T-helper 17 cell (primary cell): ENCODE data around the gene PRPF38B. TPM values are rescaled to one million over a fixed set of nuclear protein-coding genes. Genes with fewer than 3 reads are reported as not detected.

Experiments used
- ATAC-seq: fragments of 150-1000 bp; cut with Tn5 transposase; 2 replicates; pipeline ENCODE4 v1.10.0; 2021; ENCODE audit warnings: mild to moderate bottlenecking, moderate library complexity
- DNase-seq, 3 donors: peaks; one replicate each; pipeline versions ENCODE4 v3.0.0 to v3.0.0-alpha.2; 2020 to 2021
- H3K9me3 ChIP-seq: one replicate; pipeline ENCODE4 v1.7.0; 2013; ENCODE audit warnings: low read length, mild to moderate bottlenecking; ENCODE audit not compliant: control insufficient read depth, poor library complexity, severe bottlenecking
- H3K27ac Mint-ChIP-seq: one replicate; pipeline ENCODE4 v1.8.0; 2022; ENCODE audit warnings: mild to moderate bottlenecking, moderate library complexity, mixed read lengths
- H3K27me3 Mint-ChIP-seq: one replicate; pipeline ENCODE4 v1.8.0; 2022; ENCODE audit warnings: mixed read lengths
- H3K36me3 Mint-ChIP-seq: one replicate; pipeline ENCODE4 v1.8.0; 2022; ENCODE audit warnings: low read depth, mixed read lengths
- H3K4me1 Mint-ChIP-seq: one replicate; pipeline ENCODE4 v1.8.0; 2022; ENCODE audit warnings: mild to moderate bottlenecking, mixed read lengths
- H3K4me3 Mint-ChIP-seq: one replicate; pipeline ENCODE4 v1.8.0; 2022; ENCODE audit warnings: mild to moderate bottlenecking, moderate library complexity, mixed read lengths
- total RNA-seq, 4 donors: library from RNA in 2 of 4; stranded (reverse) in 2 of 4; gene quantifications; one replicate each; pipeline ENCODE4 v1.2.3 and lab custom pipeline; 2022 to 2026

Gene PRPF38B
- total RNA-seq, 2 donors from 2014 or later: 124 to 134 TPM

DNA sequence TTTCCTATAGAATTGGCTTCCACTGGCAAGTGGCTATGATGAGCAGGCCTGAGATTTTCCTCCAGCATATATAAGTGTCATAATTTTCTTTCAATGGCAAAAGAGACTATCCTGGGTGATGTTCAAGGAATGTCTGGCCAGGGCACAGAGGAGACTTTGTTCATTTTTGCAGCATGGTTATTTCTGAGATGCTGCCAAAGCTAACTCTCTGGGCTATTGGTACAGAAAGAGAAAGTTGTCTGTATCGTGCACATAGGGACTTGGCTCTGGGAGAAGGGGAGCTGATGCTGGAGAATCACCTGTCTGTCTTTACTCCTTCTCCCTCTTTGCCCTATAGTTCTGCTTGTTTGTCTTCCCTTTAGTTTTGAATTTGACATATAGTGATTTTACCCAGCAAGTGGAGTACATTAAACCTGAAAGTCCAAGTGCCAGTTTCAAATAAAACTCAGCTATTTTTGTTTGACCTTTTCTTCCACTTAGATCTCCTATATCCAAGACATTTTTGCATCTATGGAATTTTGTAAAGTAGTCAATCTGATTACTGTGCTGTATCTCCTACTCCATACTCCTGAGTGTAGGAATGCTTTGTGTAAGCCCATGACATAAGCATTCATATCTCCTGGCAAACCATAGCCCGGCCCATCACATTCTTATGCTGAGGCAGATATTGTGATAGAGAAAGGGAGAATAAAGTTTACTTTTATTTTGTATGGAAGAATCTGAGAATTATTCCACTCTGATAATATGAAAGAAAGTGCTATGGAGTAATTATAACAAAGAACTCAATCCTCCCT is 24.5 kb downstream of the PRPF38B start:
- no peak for ATAC-seq
- peaks cover 27% of the 10 kb centered on the region for H3K27me3 Mint-ChIP-seq

DNA sequence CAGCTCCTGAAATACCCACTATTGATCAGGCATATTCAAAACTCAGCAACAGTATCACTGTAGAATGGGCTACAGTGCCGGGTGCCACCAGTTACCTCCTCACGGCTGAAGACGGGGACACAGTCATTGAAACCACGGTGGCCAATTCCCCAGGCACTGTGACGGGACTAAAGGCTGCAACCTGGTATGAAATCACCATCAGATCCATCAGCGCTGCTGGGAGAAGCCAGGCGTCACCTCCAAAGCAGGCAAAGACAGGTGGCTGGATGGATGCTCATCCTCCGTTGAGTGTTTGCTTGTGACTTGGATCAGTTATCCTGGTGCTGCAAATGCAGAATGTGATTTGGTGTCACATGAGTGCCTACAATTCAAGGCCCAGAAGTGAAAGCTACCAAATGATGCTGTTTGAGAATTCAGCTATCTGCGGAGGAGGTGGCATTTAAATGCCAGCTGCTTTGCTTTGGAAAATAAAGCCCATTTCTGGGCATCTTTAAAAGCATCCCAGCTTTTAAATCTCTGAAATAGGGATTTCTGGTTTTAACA is 25.7 kb downstream of the PRPF38B start:
- Mint-ChIP-seq H3K4me1 (no peaks in the 10 kb centered on the region), H3K27ac (no peak overlapping the region), H3K27me3 (peaks cover 27% of the 10 kb centered on the region), H3K36me3 (no peaks in the 10 kb centered on the region), H3K4me3 (no peak overlapping the region)
- no peaks in the 10 kb centered on the region for H3K9me3 ChIP-seq
- DNase-seq (no peak), ATAC-seq (no peak)

More for the DNA sequence above, 24.5 kb downstream of the PRPF38B start:
- no peaks in the 10 kb centered on the region for H3K9me3 ChIP-seq
- Mint-ChIP-seq H3K27ac (no peak overlapping the region), H3K4me3 (no peak overlapping the region), H3K36me3 (no peaks in the 10 kb centered on the region), H3K4me1 (no peaks in the 10 kb centered on the region)
- DNase-seq: no peak

DNA sequence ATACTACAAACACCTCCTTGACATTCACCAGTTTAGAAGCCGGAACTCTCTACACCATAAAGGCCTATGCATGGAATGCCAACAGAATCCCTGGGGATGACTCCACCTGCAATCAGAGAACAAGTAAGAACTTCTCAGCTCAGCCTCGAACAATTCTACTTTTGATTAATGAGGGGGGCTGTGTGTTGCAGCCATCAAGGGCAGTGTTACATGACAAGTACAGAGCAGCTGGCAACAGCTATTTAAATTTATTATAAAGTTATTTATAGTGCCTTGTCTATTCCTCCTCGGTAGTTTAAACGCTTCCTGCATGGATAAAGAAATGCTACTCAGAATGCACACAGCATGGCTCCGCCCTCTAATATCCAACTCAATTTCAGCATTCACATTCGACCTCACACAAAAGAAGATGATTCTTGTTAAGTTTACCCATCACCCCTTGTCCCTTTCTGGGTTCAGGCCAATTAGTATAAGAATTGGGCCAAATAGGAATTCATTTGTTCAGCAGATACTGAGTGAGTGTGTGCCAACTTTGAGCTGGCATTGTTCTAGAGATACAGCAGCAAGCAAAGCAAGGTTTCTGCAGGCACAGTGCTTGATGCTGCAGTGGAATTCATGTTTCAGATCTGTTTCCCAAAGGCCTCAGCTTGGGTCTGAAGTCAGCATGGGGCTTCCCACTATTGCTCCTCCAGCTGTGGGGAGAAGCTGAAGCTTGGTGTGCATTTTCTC is 27.0 kb downstream of the PRPF38B start:
- ATAC-seq: no peak
- H3K4me1 Mint-ChIP-seq: no peaks in the 10 kb centered on the region
- no peaks in the 10 kb centered on the region for H3K9me3 ChIP-seq
- peaks cover 27% of the 10 kb centered on the region for H3K27me3 Mint-ChIP-seq
- no peak for DNase-seq
- H3K36me3 Mint-ChIP-seq: no peaks in the 10 kb centered on the region
- no peak overlapping the region for H3K4me3 Mint-ChIP-seq
- no peak overlapping the region for H3K27ac Mint-ChIP-seq

DNA sequence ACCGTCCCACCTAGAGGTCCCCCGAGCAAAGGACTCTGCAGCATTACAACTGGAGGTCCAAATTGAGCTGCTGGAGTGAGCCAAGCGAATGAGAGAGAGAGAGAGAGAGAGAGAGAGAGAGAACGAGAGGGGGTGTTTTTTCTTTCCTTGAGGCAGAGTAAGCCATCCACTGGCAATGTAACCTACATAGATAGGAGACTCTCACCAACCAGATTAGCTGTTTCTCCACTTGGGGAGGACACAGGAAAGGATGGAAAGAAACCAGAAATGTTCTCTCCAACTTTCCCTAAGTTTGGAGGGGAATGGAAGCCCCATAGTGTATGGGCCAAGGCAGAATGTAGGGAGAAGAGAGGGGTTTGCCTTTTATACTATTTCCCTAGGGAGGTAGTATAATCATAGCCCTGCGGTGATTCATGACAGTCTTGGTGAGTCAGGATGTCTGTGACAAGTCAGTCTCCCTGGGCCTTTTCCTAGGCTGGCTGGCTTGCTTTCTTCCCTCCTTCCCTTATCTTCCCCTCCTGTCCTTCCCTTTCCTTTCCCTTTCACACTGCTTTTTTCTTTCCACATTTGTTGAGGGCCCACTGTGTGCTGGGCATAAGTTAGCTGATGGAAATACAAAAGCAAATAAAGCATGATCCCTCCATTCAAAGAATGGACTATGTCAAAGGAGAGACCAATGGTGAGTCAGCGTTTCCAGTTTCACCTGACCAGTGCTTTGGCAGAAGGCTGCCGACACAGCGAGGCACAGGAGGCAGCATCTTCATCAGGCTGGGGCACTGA is 27.7 kb downstream of the PRPF38B start:
- DNase-seq: no peak
- Mint-ChIP-seq H3K4me3 (no peak overlapping the region), H3K36me3 (no peaks in the 10 kb centered on the region), H3K27me3 (peaks cover 24% of the 10 kb centered on the region), H3K27ac (no peak overlapping the region), H3K4me1 (no peaks in the 10 kb centered on the region)
- H3K9me3 ChIP-seq: no peaks in the 10 kb centered on the region
- ATAC-seq: no peak

DNA sequence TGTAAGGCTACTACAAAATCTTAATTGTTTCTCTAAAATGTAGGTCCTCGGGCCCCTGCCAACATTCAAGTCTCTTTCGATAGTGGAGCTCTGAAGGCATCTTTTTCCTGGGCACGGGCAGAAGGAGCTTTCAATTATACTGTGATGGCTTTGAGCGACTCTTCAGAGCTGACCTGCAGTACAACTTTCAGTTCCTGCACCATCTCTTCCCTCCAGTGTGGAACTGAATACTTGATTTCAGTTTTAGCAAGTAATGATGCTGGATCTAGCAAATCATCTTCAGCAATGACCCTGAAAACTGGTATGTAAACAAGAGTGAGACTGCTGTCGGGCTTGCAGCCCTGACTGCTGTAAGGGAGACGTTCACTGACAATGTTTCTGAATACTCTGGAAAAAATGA is 30.2 kb downstream of the PRPF38B start:
- no peaks in the 10 kb centered on the region for H3K36me3 Mint-ChIP-seq
- H3K27ac Mint-ChIP-seq: no peak overlapping the region
- no peak overlapping the region for H3K4me3 Mint-ChIP-seq
- no peaks in the 10 kb centered on the region for H3K4me1 Mint-ChIP-seq
- peaks cover 11% of the 10 kb centered on the region for H3K27me3 Mint-ChIP-seq
- ATAC-seq (no peak), DNase-seq (no peak)
- no peaks in the 10 kb centered on the region for H3K9me3 ChIP-seq

DNA sequence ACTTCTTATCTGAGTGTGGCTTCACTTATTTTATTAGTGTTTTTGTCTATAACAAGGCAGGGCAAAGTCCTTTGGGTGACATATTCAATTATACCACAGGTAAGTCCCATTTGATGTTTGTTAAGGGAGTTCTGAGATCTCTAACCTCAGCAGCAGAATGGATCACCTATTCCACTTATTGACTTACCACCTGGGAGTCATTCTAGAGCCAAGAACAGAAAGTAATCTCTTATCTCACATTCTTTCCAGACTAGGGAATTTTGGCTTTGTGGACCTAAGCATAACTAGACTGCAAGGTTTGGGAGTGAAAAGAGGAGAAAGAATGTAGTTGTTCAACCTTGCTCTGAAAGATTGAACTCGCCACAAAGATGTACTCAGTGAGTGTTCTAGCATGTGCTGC is 33.8 kb downstream of the PRPF38B start:
- Mint-ChIP-seq H3K4me3 (no peak overlapping the region), H3K4me1 (no peaks in the 10 kb centered on the region), H3K27ac (no peak overlapping the region), H3K36me3 (peaks cover 2% of the 10 kb centered on the region), H3K27me3 (peaks cover 25% of the 10 kb centered on the region)
- H3K9me3 ChIP-seq: no peaks in the 10 kb centered on the region
- DNase-seq: no peak
- ATAC-seq: no peak

DNA sequence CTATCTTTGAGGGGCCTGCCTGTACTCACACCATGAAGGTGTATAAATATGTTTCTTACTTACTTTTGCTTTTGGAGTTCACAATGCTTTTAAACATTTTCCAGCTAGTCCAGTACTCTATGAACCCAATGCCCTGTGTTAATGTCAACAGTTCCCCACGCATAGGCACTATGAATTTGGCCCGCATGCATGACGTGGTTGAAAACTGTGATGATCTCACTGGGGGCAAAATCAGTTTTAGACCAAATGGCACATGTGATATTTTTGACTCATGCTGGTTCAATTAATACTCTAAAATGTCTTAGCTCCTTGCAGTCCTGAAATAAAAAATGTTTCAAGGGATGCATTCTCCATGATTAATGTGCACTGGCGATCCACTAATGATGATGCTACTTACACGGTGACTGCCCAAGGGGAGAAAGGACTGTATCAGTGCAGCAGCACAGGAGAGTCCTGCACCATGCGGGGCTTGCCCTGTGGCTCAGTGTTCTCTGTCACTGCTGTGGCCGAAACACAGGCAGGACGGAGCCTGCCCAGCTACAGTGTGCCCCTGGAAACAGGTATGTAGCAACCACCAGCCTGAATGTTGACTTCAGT is 36.3 kb downstream of the PRPF38B start:
- Mint-ChIP-seq H3K4me3 (no peak overlapping the region), H3K4me1 (no peaks in the 10 kb centered on the region), H3K36me3 (peaks cover 4% of the 10 kb centered on the region), H3K27ac (no peak overlapping the region), H3K27me3 (peaks cover 34% of the 10 kb centered on the region)
- H3K9me3 ChIP-seq: no peaks in the 10 kb centered on the region
- ATAC-seq (no peak), DNase-seq (no peak)

DNA sequence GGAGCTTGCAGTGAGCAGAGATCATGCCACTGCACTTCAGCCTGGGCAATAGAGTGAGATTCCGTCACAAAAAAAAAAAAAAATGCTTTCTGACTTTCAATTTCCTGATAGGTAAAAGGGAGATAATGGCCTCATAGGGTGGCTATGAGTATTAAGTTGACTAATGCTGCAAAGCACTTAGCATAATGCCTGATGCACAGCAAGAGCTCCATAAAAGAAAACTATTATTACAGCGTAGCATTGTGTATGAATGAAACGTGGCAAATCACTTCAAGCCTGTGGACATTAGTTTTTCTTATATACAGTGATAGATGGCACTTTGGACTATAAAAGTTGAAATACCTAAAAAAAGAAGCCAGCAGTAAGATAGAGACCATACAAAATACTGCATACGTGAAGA is 37.4 kb downstream of the PRPF38B start:
- Mint-ChIP-seq H3K27ac (no peak overlapping the region), H3K4me1 (no peaks in the 10 kb centered on the region), H3K36me3 (peaks cover 4% of the 10 kb centered on the region), H3K4me3 (no peak overlapping the region), H3K27me3 (peaks cover 34% of the 10 kb centered on the region)
- ATAC-seq: no peak
- DNase-seq: no peak
- no peaks in the 10 kb centered on the region for H3K9me3 ChIP-seq

DNA sequence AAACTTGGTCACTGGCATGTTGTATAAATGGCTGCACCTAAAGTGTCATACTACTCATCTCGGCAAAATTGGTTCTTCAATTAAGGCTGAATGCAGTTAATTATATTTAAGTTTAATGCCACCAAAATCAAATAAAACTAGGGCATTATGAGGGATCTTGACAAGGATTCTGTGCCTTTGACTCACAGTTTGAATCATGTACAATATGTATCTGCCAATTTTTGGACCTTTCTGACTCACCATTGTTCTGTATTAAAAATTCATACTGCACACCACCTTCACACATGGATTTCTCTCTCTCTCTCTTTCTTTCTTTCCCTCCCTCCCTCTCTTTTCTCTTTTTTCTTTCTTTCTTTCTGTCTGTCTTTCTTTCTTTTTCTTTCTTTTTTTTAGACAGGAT is 40.3 kb downstream of the PRPF38B start:
- Mint-ChIP-seq H3K4me3 (no peak overlapping the region), H3K27ac (no peak overlapping the region), H3K36me3 (peaks cover 9% of the 10 kb centered on the region), H3K4me1 (no peaks in the 10 kb centered on the region), H3K27me3 (peaks cover 49% of the 10 kb centered on the region)
- ATAC-seq (no peak), DNase-seq (no peak)
- no peaks in the 10 kb centered on the region for H3K9me3 ChIP-seq

DNA sequence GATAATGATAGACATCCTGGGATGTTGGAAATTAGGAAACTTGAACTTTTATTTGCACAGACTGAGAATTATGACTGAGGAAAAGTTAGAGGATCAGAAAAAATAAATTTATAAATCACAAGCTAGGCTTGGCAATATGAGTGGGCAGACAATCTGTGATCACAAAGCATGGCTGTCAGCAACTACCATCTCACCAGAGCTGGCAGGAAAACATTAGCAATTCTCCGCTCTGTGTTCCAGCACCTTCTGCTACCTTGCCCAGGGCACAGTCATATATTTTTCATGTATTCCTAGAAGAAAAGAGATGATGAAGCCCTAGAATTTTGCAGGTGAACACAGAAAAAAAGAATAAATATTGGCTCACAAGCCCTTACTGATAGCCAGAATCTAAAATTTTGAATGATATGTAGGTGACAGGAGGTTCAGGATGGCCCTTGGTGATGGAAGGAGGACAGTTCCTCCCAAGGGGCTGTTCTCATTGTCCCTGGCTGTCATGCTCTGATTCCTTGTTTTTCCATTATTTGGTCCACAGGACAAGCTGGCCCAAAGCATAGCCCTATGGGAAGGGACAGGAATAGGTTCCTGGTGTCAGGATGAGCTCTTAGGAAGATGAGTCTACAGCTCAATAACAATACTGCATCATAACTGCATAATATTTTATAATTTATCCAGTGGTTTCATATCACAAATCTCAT is 42.2 kb downstream of the PRPF38B start:
- H3K27ac Mint-ChIP-seq: no peak overlapping the region
- DNase-seq (no peak), ATAC-seq (no peak)
- no peak overlapping the region for H3K4me3 Mint-ChIP-seq
- peaks cover 7% of the 10 kb centered on the region for H3K36me3 Mint-ChIP-seq
- no peaks in the 10 kb centered on the region for H3K4me1 Mint-ChIP-seq
- H3K9me3 ChIP-seq: no peaks in the 10 kb centered on the region
- peaks cover 32% of the 10 kb centered on the region for H3K27me3 Mint-ChIP-seq

DNA sequence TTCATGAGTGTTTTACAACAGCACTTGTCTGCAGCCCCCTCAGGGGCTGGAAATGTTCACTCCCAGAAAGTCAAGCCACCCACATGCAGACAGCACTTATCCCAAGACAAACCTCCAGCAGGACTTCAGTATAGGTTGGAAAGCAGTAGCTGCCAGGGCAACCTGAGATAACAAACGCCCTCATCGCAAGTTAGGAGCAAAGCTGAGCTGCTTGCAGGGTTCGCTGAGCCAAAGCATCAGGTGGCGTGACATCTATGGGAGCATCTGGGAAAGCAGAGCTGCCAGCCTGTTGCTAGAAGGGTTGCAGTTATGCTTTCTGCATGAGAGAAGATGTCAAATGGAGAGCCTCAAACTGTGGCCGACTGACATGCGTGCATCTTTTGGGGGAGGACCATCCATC is 50.1 kb downstream of the PRPF38B start:
- DNase-seq: no peak
- ATAC-seq: no peak
- no peaks in the 10 kb centered on the region for H3K9me3 ChIP-seq
- no peak overlapping the region for H3K27ac Mint-ChIP-seq
- peaks cover 10% of the 10 kb centered on the region for H3K4me1 Mint-ChIP-seq
- H3K27me3 Mint-ChIP-seq: peaks cover 13% of the 10 kb centered on the region
- H3K4me3 Mint-ChIP-seq: no peak overlapping the region
- H3K36me3 Mint-ChIP-seq: peaks cover 7% of the 10 kb centered on the region

DNA sequence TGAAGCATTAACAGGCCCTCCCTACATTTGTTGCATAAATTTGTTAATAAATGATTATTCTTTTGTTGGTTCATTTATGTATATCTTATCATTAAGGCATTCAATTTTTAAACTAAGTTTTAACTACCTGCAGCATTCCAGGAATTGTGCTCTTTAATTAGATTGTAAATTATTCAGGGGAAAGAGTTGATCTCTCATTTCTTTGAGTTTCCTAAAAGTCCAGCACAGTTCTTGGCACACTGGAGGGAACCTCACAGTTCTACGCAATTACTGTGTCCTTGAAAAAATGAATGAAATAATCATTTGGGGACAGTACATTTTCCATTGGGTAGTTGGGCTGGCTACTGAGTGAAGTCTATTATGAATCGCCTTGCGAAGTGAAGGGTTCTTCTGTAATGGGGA is 53.9 kb downstream of the PRPF38B start:
- Mint-ChIP-seq H3K4me1 (peaks cover 32% of the 10 kb centered on the region), H3K4me3 (peak overlapping the region; percentile 100), H3K27me3 (peaks cover 13% of the 10 kb centered on the region), H3K36me3 (peaks cover 16% of the 10 kb centered on the region), H3K27ac (peak overlapping the region; percentile 98)
- DNase-seq: no peak
- ATAC-seq: no peak
- no peaks in the 10 kb centered on the region for H3K9me3 ChIP-seq
